H54 (cell line): Measurements from ENCODE around the gene CHD9.
"Not testable (repeated sequence)": the region's sequence is repeated elsewhere in the genome, so short reads cannot be mapped to it uniquely, and the experiment has no call there.

ENCODE experiments used
- DNase-seq: peaks from one replicate; pipeline ENCODE4 v3.0.0; 2011; ENCODE audit warnings: low spot score, mixed read lengths; ENCODE audit not compliant: insufficient read length
- FAIRE-seq: peaks from 3 replicates; lab custom pipeline; 2011; peaks lifted over from hg19 to GRCh38; lab: Jason Lieb, UNC
- POLR2A ChIP-seq: IDR thresholded peaks from 2 replicates; pipeline ENCODE4 v1.6.1; 2011; ENCODE audit warnings: low read depth, mild to moderate bottlenecking, low read length

The CHD9 gene

GRCh38 chr16:53172517-53172916 lies 117.7 kb downstream of the CHD9 start:
- DNase-seq (no peak), FAIRE-seq (no peak)
- no peak for TF ChIP-seq POLR2A

GRCh38 chr16:53175118-53175517 lies 120.3 kb downstream of the CHD9 start:
- no peak for TF ChIP-seq POLR2A
- FAIRE-seq = no peak
- no peak for DNase-seq

GRCh38 chr16:53176434-53176833 lies 121.6 kb downstream of the CHD9 start:
- TF ChIP-seq POLR2A = no peak
- no peak for FAIRE-seq

GRCh38 chr16:53183442-53183841 lies 128.7 kb downstream of the CHD9 start:
- no peak for FAIRE-seq
- no peak for DNase-seq
- TF ChIP-seq POLR2A = no peak

More at GRCh38 chr16:53176434-53176833, 121.6 kb downstream of the CHD9 start:
- no peak for DNase-seq

GRCh38 chr16:53185741-53186140 lies 130.9 kb downstream of the CHD9 start:
- DNase-seq, FAIRE-seq: not testable (repeated sequence)

- TF ChIP-seq POLR2A = no peak
- FAIRE-seq (peak; percentile 36), DNase-seq (no peak)
Observed at GRCh38 chr16:53187775-53188174, 133.0 kb downstream of the CHD9 start.

GRCh38 chr16:53191413-53191812 lies 136.6 kb downstream of the CHD9 start:
- FAIRE-seq (no peak), DNase-seq (no peak)
- no peak for TF ChIP-seq POLR2A

GRCh38 chr16:53198933-53199332 lies 144.1 kb downstream of the CHD9 start:
- DNase-seq = no peak
- FAIRE-seq = no peak
- TF ChIP-seq POLR2A = no peak

- no peak for TF ChIP-seq POLR2A
- no peak for DNase-seq
- no peak for FAIRE-seq
Observed at GRCh38 chr16:53201900-53202299, 147.1 kb downstream of the CHD9 start.

- no peak for FAIRE-seq
- no peak for TF ChIP-seq POLR2A
- DNase-seq = no peak
Observed at GRCh38 chr16:53202398-53202797, 147.6 kb downstream of the CHD9 start.

GRCh38 chr16:53207810-53208752 lies 153.3 kb downstream of the CHD9 start:
- no peak for TF ChIP-seq POLR2A
- FAIRE-seq (peak; percentile 99), DNase-seq (peak; percentile 44)

- DNase-seq (no peak), FAIRE-seq (no peak)
- no peak for TF ChIP-seq POLR2A
Observed at GRCh38 chr16:53209429-53209828, 154.6 kb downstream of the CHD9 start.

- TF ChIP-seq POLR2A = no peak
- FAIRE-seq = peak; percentile 20
- DNase-seq = no peak
Observed at GRCh38 chr16:53209877-53210276, 155.1 kb downstream of the CHD9 start.

- FAIRE-seq = no peak
- no peak for DNase-seq
- TF ChIP-seq POLR2A = no peak
Observed at GRCh38 chr16:53211253-53211652, 156.5 kb downstream of the CHD9 start.

- FAIRE-seq (peak; percentile 43), DNase-seq (no peak)
- no peak for TF ChIP-seq POLR2A
Observed at GRCh38 chr16:53212893-53213223, 158.1 kb downstream of the CHD9 start.
